ENCODE measurements around the gene ZNF37A.

DNA sequence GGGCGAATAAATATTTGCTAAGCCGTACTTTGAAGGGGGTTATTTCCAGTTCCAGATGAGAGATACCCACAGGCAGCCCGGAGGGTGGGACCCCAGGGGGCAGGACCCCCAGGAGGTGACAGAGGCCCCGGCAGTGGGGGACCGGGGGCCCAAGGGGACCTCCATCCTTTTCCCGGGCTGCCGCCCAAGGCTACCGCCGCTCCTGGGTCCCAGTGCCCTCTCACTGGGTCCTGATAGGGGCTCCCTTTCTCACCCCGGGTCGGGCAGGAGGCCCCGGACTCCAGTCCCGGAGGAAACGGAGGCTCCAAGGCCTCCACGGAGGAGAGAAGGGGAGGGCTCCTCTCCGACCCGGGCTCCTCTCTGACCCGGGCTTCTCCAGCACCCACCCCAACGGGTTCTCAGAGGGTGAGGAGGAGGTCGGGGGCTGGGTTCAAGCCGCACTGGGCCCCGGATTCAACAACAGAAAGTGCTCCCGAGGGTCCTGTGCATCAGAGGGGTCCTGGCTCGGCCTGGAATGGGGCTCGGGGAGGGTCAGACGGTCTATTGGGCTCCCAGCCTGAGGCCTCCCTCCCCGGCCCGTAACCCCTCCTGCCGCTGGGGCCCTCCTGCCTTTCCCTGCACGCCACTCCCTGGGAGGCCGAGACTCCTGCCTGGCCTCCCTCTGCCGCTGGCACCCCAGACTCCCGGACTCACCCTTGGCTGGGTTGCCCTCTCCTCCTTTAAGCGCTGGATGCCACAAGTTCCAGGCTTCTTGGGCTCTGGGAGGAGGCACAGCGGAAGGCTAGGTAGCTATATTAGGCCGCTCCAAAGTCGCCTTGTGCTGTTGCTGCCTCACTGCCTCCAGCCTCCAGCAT, 62.5 kb downstream of the ZNF37A start:
- TF ChIP-seq, protein P1, sequence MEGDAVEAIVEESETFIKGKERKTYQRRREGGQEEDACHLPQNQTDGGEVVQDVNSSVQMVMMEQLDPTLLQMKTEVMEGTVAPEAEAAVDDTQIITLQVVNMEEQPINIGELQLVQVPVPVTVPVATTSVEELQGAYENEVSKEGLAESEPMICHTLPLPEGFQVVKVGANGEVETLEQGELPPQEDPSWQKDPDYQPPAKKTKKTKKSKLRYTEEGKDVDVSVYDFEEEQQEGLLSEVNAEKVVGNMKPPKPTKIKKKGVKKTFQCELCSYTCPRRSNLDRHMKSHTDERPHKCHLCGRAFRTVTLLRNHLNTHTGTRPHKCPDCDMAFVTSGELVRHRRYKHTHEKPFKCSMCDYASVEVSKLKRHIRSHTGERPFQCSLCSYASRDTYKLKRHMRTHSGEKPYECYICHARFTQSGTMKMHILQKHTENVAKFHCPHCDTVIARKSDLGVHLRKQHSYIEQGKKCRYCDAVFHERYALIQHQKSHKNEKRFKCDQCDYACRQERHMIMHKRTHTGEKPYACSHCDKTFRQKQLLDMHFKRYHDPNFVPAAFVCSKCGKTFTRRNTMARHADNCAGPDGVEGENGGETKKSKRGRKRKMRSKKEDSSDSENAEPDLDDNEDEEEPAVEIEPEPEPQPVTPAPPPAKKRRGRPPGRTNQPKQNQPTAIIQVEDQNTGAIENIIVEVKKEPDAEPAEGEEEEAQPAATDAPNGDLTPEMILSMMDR (IDR thresholded peaks at IDR 0.05): no peak
- TF ChIP-seq POLR2A (IDR thresholded peaks at IDR 0.05): no peak
